HepG2 (cell line): ENCODE measurements around the gene AARS2. TPM values are rescaled to one million over a fixed set of nuclear protein-coding genes. Genes with fewer than 3 reads are reported as not detected.

Experiments
- AKAP8 ChIP-seq: sonication (generic); formaldehyde crosslinking; IDR thresholded peaks from 2 replicates; pipeline ENCODE4 v1.5.1; 2020; ENCODE audit warnings: mild to moderate bottlenecking, missing genetic modification reagents
- EHMT2 ChIP-seq: fragments of 200-600 bp; sonication (generic); IDR thresholded peaks from 2 replicates; pipeline ENCODE4 v1.7.0; 2017; ENCODE audit warnings: antibody characterized with exemption, low read depth, low read length, borderline replicate concordance
- ISX ChIP-seq: sonication (generic); formaldehyde crosslinking; conservative IDR thresholded peaks from 2 replicates; pipeline ENCODE4 v1.5.0; 2020; ENCODE audit warnings: missing genetic modification reagents
- MBD4 ChIP-seq: IDR thresholded peaks from 2 replicates; pipeline ENCODE4 v1.6.1; 2012; ENCODE audit warnings: low read length, inconsistent platforms, borderline replicate concordance
- MED1 ChIP-seq: sonication (generic); formaldehyde crosslinking; IDR thresholded peaks from 2 replicates; pipeline ENCODE4 v1.4.0; 2020; ENCODE audit warnings: missing genetic modification reagents
- NCOA5 ChIP-seq: sonication (generic); formaldehyde crosslinking; IDR thresholded peaks from 2 replicates; pipeline ENCODE4 v1.4.0; 2020; ENCODE audit warnings: missing genetic modification reagents
- NFKBIZ ChIP-seq: IDR thresholded peaks from 2 replicates; pipeline ENCODE4 v1.6.1; 2018; ENCODE audit warnings: missing genetic modification reagents, missing compliant biosample characterization
- NONO ChIP-seq, 2 experiments: fragments of 450-650 bp in 1 of 2; sonication (generic) in 1 of 2; formaldehyde crosslinking in 1 of 2; IDR thresholded peaks in 1 of 2; conservative IDR thresholded peaks in 1 of 2; 2 replicates each; pipeline versions ENCODE4 v1.6.1 to v1.8.0; 2017 to 2022; ENCODE audit warnings: mild to moderate bottlenecking in 1 of 2, missing genetic modification reagents in 1 of 2, moderate library complexity in 1 of 2
- SOX13 ChIP-seq, 3 experiments: fragments of 450-650 bp in 1 of 3; sonication (generic) in 1 of 3; formaldehyde crosslinking in 1 of 3; IDR thresholded peaks in 2 of 3; conservative IDR thresholded peaks in 1 of 3; 2 replicates each; pipeline versions ENCODE4 v1.5.0 to v1.6.1; 2016 to 2020; ENCODE audit warnings: antibody characterized with exemption in 1 of 3, mild to moderate bottlenecking in 1 of 3, missing compliant biosample characterization in 1 of 3, missing genetic modification reagents in 1 of 3, moderate library complexity in 1 of 3
- TRIM24 ChIP-seq: sonication (generic); formaldehyde crosslinking; IDR thresholded peaks from 2 replicates; pipeline ENCODE4 v1.8.0; 2022; ENCODE audit warnings: mild to moderate bottlenecking, missing genetic modification reagents
- ZC3H4 ChIP-seq: sonication (generic); formaldehyde crosslinking; IDR thresholded peaks from 2 replicates; pipeline ENCODE4 v1.4.0; 2020; ENCODE audit warnings: missing genetic modification reagents, borderline replicate concordance
- ZNF251 ChIP-seq: sonication (generic); formaldehyde crosslinking; IDR thresholded peaks from 2 replicates; pipeline ENCODE4 v1.9.0; 2021; ENCODE audit warnings: mild to moderate bottlenecking, missing genetic modification reagents
- ZNF776 ChIP-seq: sonication (generic); formaldehyde crosslinking; IDR thresholded peaks from 2 replicates; pipeline ENCODE4 v1.4.0; 2020; ENCODE audit warnings: mild to moderate bottlenecking, missing genetic modification reagents
- polyA plus RNA-seq, 8 experiments: library from polyadenylated mRNA; depleted of rRNA in 3 of 8; stranded (reverse) in 7 of 8; unstranded in 1 of 8; fragments of >200 nt; fragmentation: Illumina TruSeq in 4 of 8; extraction: Trizol in 4 of 8; gene quantifications; 2 replicates each; pipeline versions ENCODE4 v1.2.1 to v1.2.3, GENCODE V29; 2011 to 2016; ENCODE audit warnings: low read depth in 4 of 8, missing spikeins in 1 of 8, mixed read lengths in 1 of 8; ENCODE audit not compliant: insufficient read depth in 1 of 8
- total RNA-seq, 5 experiments: library from RNA; depleted of rRNA; stranded (reverse); fragments of >200 nt; fragmentation: Illumina TruSeq; extraction: Trizol; gene quantifications; 2 replicates each; pipeline ENCODE4 v1.2.3, GENCODE V29; 2016; ENCODE audit warnings: low read depth in 1 of 5
- TF ChIP-seq, protein P1 (sequence below): sonication (generic); formaldehyde crosslinking; IDR thresholded peaks from 2 replicates; pipeline ENCODE4 v1.4.0; 2020; ENCODE audit warnings: mild to moderate bottlenecking, missing genetic modification reagents
- TF ChIP-seq, protein P2 (sequence below): sonication (generic); formaldehyde crosslinking; IDR thresholded peaks from 2 replicates; pipeline ENCODE4 v1.4.0; 2020; ENCODE audit warnings: missing genetic modification reagents
- TF ChIP-seq, protein P3 (sequence below): sonication (generic); formaldehyde crosslinking; IDR thresholded peaks from 2 replicates; pipeline ENCODE4 v1.5.1; 2020; ENCODE audit warnings: missing genetic modification reagents, mild to moderate bottlenecking, borderline replicate concordance
- TF ChIP-seq, protein P4 (sequence below): sonication (generic); formaldehyde crosslinking; IDR thresholded peaks from 2 replicates; pipeline ENCODE4 v1.4.0; 2020; ENCODE audit warnings: mild to moderate bottlenecking, missing genetic modification reagents

Gene AARS2
- total and polyA plus RNA-seq, 2 of the 13 experiments (the other 11 are each of a cell fraction or from before 2014, with no cell fraction given): 7.5 to 24.1 TPM

DNA sequence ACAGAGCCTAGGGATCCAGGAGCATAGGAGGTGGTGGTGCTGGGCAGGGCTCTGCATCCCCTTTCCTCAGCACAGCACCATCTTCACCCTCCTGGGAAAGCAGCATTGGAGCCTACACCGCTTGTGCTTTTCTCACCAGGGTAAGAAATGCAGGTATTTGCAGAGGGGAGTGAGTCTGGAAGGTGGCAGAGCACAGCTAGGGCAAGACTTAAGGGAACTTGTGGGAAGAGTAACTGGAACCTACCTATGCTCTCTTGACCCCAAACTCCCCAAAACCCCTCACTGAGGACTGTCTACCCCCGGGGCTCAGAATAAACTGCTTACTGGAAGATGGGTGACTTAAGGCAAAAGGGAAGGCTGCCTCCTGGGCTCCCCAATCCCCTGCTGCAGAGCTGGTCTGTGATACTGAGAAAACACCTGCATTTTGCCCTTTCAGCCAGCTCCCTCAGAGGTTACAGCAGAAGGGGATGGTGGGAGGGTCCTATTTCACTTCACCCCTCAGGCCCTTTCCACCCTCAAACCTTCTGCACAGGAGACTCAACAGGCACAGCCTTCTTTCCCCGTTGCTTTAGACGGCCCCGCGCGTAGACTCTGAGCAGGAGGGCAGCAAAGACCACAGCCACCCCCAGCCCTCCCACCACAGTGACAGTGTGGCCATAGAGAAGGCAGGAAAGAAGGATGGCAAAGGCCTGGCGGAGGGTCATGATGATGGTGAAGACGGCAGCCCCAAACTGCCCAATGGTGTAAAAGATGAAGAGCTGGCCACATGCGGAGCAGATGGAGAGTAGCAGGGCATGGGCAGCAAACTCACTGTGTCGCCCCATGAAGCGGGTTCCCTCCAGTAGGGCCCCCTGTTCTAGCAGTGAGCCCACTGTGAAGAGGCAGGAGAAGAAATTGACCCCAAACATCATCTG is 58.7 kb downstream of the AARS2 start (continued):
- TF ChIP-seq, protein P1, sequence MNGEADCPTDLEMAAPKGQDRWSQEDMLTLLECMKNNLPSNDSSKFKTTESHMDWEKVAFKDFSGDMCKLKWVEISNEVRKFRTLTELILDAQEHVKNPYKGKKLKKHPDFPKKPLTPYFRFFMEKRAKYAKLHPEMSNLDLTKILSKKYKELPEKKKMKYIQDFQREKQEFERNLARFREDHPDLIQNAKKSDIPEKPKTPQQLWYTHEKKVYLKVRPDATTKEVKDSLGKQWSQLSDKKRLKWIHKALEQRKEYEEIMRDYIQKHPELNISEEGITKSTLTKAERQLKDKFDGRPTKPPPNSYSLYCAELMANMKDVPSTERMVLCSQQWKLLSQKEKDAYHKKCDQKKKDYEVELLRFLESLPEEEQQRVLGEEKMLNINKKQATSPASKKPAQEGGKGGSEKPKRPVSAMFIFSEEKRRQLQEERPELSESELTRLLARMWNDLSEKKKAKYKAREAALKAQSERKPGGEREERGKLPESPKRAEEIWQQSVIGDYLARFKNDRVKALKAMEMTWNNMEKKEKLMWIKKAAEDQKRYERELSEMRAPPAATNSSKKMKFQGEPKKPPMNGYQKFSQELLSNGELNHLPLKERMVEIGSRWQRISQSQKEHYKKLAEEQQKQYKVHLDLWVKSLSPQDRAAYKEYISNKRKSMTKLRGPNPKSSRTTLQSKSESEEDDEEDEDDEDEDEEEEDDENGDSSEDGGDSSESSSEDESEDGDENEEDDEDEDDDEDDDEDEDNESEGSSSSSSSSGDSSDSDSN (CRISPR knock-in tag): 0 out of 2 replicates have a peak, but pooled peaks have one; percentile 1
- TF ChIP-seq NCOA5 (CRISPR knock-in tag) (peak; percentile 83; the same call in 1 of the 2 replicates), AKAP8 (CRISPR knock-in tag) (peak; percentile 42; the same call in 1 of the 2 replicates), NFKBIZ (CRISPR knock-in tag) (0 out of 2 replicates have a peak, but pooled peaks have one; percentile 20), EHMT2 (no peak), ISX (CRISPR knock-in tag) (no peak), TRIM24 (CRISPR knock-in tag) (no peak), MBD4 (peak; percentile 25; the same call in 1 of the 2 replicates), MED1 (CRISPR knock-in tag) (0 out of 2 replicates have a peak, but pooled peaks have one; percentile 12), ZNF776 (CRISPR knock-in tag) (no peak), ZNF251 (CRISPR knock-in tag) (0 out of 2 replicates have a peak, but pooled peaks have one; percentile 21), NONO (IDR thresholded peaks at IDR 0.05) (no peak), NONO (CRISPR knock-in tag; conservative IDR thresholded peaks at IDR 0.05) (0 out of 2 replicates have a peak, but pooled peaks have one; percentile 22), SOX13 (IDR thresholded peaks at IDR 0.05) (no peak), SOX13 (CRISPR knock-in tag; conservative IDR thresholded peaks at IDR 0.05 in 1 of 2, IDR thresholded peaks at IDR 0.05 in 1 of 2) (peak in 1 of 2 experiments; percentile 38; a peak in 1 of 4 replicates), ZC3H4 (CRISPR knock-in tag) (peak; percentile 93; the same call in 1 of the 2 replicates)
- TF ChIP-seq, protein P2, sequence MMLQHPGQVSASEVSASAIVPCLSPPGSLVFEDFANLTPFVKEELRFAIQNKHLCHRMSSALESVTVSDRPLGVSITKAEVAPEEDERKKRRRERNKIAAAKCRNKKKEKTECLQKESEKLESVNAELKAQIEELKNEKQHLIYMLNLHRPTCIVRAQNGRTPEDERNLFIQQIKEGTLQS (CRISPR knock-in tag): peak; percentile 9; the same call in 1 of the 2 replicates
- TF ChIP-seq, protein P3, sequence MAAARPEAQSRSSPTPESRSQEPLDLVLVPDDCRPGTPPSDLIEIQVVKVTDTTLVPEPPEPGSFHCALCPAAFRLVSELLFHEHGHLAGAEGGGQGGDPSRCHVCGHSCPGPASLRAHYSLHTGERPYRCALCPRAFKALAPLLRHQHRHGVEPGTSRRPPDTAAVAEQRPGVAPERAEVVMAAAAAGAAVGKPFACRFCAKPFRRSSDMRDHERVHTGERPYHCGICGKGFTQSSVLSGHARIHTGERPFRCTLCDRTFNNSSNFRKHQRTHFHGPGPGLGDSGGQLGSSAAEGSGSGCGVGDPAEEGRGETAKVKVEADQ: 0 out of 2 replicates have a peak, but pooled peaks have one; percentile 23
- TF ChIP-seq, protein P4, sequence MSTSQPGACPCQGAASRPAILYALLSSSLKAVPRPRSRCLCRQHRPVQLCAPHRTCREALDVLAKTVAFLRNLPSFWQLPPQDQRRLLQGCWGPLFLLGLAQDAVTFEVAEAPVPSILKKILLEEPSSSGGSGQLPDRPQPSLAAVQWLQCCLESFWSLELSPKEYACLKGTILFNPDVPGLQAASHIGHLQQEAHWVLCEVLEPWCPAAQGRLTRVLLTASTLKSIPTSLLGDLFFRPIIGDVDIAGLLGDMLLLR: 0 out of 2 replicates have a peak, but pooled peaks have one; percentile 8
- TF ChIP-seq, all 625 proteins: peak for 54
